CD4-positive, alpha-beta T cell (primary cell): ENCODE data around the gene PDE10A. TPM values are rescaled to one million over a fixed set of nuclear protein-coding genes. Genes with fewer than 3 reads are reported as not detected.

Experiments used
- ATAC-seq: fragments of 200-7000 bp; cut with Tn5 transposase; one replicate; pipeline ENCODE4 v1.10.0; 2022; ENCODE audit warnings: mild to moderate bottlenecking; ENCODE audit not compliant: poor library complexity
- CTCF ChIA-PET: fragments of 350-600 bp; sonication (Branson Sonifier 250); formaldehyde crosslinking; loops from one replicate; lab custom pipeline; 2021; ENCODE audit warnings: antibody characterized with exemption, inconsistent platforms; lab: Charles Lee
- POLR2A ChIA-PET: fragments of 350-600 bp; sonication (Branson Sonifier 250); formaldehyde crosslinking; loops from one replicate; lab custom pipeline; 2021; ENCODE audit warnings: antibody characterized with exemption, inconsistent platforms; lab: Charles Lee
- DNase-seq, 14 experiments: peaks; one replicate each; pipeline ENCODE4 v3.0.0-alpha.2; 2013 to 2020; ENCODE audit warnings: mixed read lengths in 2 of 14
- H3K27ac ChIP-seq, 2 donors: one replicate each; pipeline versions ENCODE4 v1.5.1 to v1.7.0; 2013; ENCODE audit warnings: low read length in 2 of 2, low read depth in 1 of 2, mild to moderate bottlenecking in 1 of 2
- H3K27me3 ChIP-seq, 2 experiments: 1 replicate in 1 of 2; 2 replicates in 1 of 2; pipeline versions ENCODE4 v1.6.1 to v1.7.0; 2013; ENCODE audit warnings: low read length in 2 of 2, control low read depth in 1 of 2, mild to moderate bottlenecking in 1 of 2, moderate library complexity in 1 of 2; ENCODE audit not compliant: insufficient read depth in 2 of 2, control insufficient read depth in 1 of 2
- H3K36me3 ChIP-seq: one replicate; pipeline ENCODE4 v1.6.1; 2013; ENCODE audit warnings: low read length, control low read depth; ENCODE audit not compliant: insufficient read depth
- H3K4me1 ChIP-seq: one replicate; pipeline ENCODE4 v1.6.1; 2013; ENCODE audit warnings: low read length, control low read depth; ENCODE audit not compliant: insufficient read depth
- H3K4me3 ChIP-seq: one replicate; pipeline ENCODE4 v1.5.1; 2013; ENCODE audit warnings: mild to moderate bottlenecking, low read length, moderate library complexity
- H3K9me3 ChIP-seq, 2 experiments: 1 replicate in 1 of 2; 2 replicates in 1 of 2; pipeline versions ENCODE4 v1.6.1 to v1.7.0; 2013; ENCODE audit warnings: low read length in 2 of 2, mild to moderate bottlenecking in 2 of 2, control low read depth in 1 of 2, moderate library complexity in 1 of 2; ENCODE audit not compliant: control insufficient read depth in 1 of 2, insufficient read depth in 1 of 2
- H3K27ac Mint-ChIP-seq: one replicate; pipeline ENCODE4 v1.8.0; 2020; ENCODE audit warnings: mixed read lengths
- H3K27me3 Mint-ChIP-seq: one replicate; pipeline ENCODE4 v1.8.0; 2021; ENCODE audit warnings: mixed read lengths
- H3K36me3 Mint-ChIP-seq: one replicate; pipeline ENCODE4 v1.8.0; 2021; ENCODE audit warnings: low read depth, mixed read lengths
- H3K4me1 Mint-ChIP-seq: one replicate; pipeline ENCODE4 v1.8.0; 2021; ENCODE audit warnings: low read depth, mixed read lengths
- H3K4me3 Mint-ChIP-seq: one replicate; pipeline ENCODE4 v1.8.0; 2020; ENCODE audit warnings: mild to moderate bottlenecking, mixed read lengths
- H3K9me3 Mint-ChIP-seq: one replicate; pipeline ENCODE4 v1.8.0; 2020; ENCODE audit warnings: mixed read lengths
- CTCF ChIP-seq: fragments of 200-600 bp; IDR thresholded peaks from one replicate; pipeline ENCODE4 v1.8.0; 2022; ENCODE audit warnings: antibody characterized with exemption, mild to moderate bottlenecking
- intact Hi-C, 2 experiments: fragments of 100-400 bp; cut with DNase I in 1 of 2; cut with micrococcal nuclease in 1 of 2; formaldehyde crosslinking; loops; one replicate each; pipeline versions ENCODE4 v1.15.1 to v1.9.0; 2023 to 2025; cut with DNase I, micrococcal nuclease
- total RNA-seq, 174 experiments: library from RNA in 2 of 174; stranded (reverse) in 2 of 174; gene quantifications; one replicate each; pipeline ENCODE4 v1.2.3 and lab custom pipeline; 2021 to 2026

Gene PDE10A
- total RNA-seq, 2 experiments from 2014 or later, result not detected

DNA sequence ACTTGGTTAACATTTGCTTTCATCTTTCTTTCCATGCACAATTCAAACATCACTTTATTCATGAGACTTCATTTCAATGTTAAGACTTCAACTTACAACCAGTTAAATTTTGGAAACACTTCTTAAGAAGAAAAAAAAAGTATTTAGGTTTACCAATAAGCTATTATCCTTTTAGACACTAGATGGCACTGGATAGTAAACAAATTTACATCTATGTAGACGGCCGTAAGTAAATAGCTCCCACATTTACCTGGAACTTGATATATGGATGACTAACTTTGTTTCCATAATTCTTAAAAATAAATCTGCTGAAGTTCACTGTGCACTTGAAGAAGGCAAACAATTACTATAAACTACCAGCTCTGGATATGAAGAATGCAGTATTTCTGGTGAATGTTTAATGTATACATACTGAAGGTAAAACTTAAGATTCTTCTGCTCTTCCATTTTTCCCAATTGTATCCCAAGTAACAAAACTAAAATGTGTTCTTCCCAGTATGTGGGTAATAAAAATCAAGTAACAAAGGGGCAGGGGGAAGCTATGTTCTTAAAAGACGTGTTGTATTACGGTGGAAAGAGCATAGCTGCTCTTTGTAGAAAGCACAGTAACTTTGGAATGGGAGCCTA is 223.0 kb downstream of the PDE10A start:
- POLR2A ChIA-PET, result no interaction called here
- peaks cover 0 to 8% of the 10 kb centered on the region in 2 experiments for H3K9me3 ChIP-seq
- no peak overlapping the region for H3K4me3 ChIP-seq
- no peaks in the 10 kb centered on the region for H3K4me1 Mint-ChIP-seq
- intact Hi-C loops, result no loop called here
- H3K36me3 ChIP-seq, result no peaks in the 10 kb centered on the region
- CTCF ChIA-PET, result no interaction called here
- no peaks in the 10 kb centered on the region for H3K9me3 Mint-ChIP-seq
- H3K4me3 Mint-ChIP-seq, result no peak overlapping the region
- H3K36me3 Mint-ChIP-seq, result no peaks in the 10 kb centered on the region
- no peak for ATAC-seq
- no peak overlapping the region for H3K27ac Mint-ChIP-seq
- peak; percentile 20 for TF ChIP-seq CTCF
- no peaks in the 10 kb centered on the region for H3K27me3 ChIP-seq
- no peak overlapping the region for H3K27ac ChIP-seq
- no peaks in the 10 kb centered on the region for H3K27me3 Mint-ChIP-seq
- no peak for DNase-seq
- H3K4me1 ChIP-seq, result no peaks in the 10 kb centered on the region

DNA sequence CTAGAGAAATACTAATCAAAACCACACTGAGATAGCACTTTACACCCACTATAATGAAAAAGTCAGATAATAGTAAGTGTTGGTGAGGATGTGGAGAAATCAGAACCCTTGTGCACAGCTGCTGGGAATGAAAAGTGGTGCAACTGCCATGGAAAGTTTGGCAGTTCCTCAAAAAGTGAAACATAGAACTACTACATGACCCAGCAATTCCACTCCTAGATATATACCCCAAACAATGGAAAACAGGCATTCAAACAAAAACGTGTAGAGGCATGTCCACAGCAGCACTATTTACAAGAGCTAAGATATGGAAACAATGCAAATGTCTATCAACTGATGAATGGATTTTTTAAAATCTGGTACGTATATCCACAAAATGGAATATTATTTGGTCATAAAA is 236.1 kb downstream of the PDE10A start:
- Histone ChIP-seq H3K36me3 (no peaks in the 10 kb centered on the region), H3K4me3 (no peak overlapping the region), H3K4me1 (no peaks in the 10 kb centered on the region), H3K27ac (no peak overlapping the region), H3K9me3 (peaks cover 0 to 7% of the 10 kb centered on the region in 2 experiments), H3K27me3 (no peaks in the 10 kb centered on the region)
- H3K9me3 Mint-ChIP-seq, result peaks cover 6% of the 10 kb centered on the region
- no peaks in the 10 kb centered on the region for H3K27me3 Mint-ChIP-seq
- no peak for ATAC-seq
- no peak for TF ChIP-seq CTCF
- no peaks in the 10 kb centered on the region for H3K36me3 Mint-ChIP-seq
- no peak overlapping the region for H3K4me3 Mint-ChIP-seq
- ChIA-PET CTCF (no interaction called here), POLR2A (no interaction called here)
- DNase-seq, result no peak
- H3K4me1 Mint-ChIP-seq, result no peaks in the 10 kb centered on the region
- intact Hi-C loops, result no loop called here
- H3K27ac Mint-ChIP-seq, result no peak overlapping the region

- Mint-ChIP-seq H3K27ac (no peak overlapping the region), H3K36me3 (no peaks in the 10 kb centered on the region), H3K4me3 (no peak overlapping the region), H3K4me1 (no peaks in the 10 kb centered on the region), H3K9me3 (peaks cover 8% of the 10 kb centered on the region), H3K27me3 (no peaks in the 10 kb centered on the region)
- TF ChIP-seq CTCF, result no peak
- Histone ChIP-seq H3K4me1 (no peaks in the 10 kb centered on the region), H3K27ac (no peak overlapping the region), H3K4me3 (no peak overlapping the region), H3K36me3 (no peaks in the 10 kb centered on the region), H3K27me3 (no peaks in the 10 kb centered on the region), H3K9me3 (peaks cover 0 to 10% of the 10 kb centered on the region in 2 experiments)
- no peak for ATAC-seq
- intact Hi-C loops, result no loop called here
- ChIA-PET POLR2A (no interaction called here), CTCF (no interaction called here)
- no peak for DNase-seq
Measured at GRCh38 chr6:165422192-165422591, 240.8 kb downstream of the PDE10A start.
